Limb (tissue), 2 donors: ENCODE measurements around the gene KRT3.
"Not testable (repeated sequence)": the region's sequence is repeated elsewhere in the genome, so short reads cannot be mapped to it uniquely, and the experiment has no call there.

Source experiments
- DNase-seq, 2 donors: peaks; one replicate each; pipeline ENCODE4 v3.0.0-alpha.2; 2016; ENCODE audit errors: extremely low spot score in 2 of 2

Gene KRT3

DNA sequence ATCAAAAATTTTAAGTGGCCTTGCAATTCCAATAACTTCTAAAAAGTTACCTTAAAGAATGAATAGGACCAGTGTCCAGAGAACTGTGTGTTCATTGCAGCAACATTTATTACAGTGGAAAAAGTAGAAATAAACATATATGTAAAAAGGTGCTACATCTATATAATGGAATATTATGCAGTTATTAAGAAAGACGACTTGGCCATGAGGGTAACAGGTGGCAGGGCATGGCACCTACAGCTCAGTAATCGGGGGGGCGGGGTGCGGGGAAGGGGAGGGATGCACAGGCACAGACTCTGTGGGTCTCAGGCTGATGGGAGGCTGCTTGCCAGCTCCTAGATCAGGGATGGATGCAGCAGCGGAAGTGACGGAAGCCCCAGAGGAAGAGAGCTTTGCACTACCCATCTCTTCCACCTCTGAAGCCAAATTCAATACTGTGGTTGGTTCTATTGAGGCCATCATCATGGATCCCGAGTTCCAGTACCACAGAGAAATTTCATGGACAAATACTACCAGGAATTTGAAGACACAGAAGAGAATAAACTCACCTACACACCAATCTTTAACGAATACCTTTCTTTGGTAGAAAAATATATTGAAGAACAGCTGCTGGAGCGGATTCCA lies 32.8 kb downstream of the KRT3 start:
- no peak for DNase-seq

DNA sequence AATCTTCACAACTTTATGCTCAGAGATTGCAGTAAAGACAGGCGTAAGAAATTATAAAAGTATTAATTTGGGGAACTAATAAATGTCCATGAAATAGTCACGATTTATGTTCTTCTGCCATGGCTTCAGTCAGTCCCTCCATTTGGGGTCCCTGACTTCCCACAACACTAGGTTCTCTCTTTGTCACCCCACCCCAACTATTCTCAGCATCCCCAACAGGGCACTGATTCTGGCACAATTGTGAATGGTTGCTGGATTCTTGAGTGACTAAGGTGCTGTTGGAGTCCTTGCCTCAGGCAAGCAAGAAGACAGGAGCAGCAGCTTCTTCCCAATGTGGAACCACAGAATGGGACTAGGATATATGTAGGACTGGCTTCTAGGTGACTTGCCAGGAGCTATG lies 34.1 kb downstream of the KRT3 start:
- no peak for DNase-seq

DNA sequence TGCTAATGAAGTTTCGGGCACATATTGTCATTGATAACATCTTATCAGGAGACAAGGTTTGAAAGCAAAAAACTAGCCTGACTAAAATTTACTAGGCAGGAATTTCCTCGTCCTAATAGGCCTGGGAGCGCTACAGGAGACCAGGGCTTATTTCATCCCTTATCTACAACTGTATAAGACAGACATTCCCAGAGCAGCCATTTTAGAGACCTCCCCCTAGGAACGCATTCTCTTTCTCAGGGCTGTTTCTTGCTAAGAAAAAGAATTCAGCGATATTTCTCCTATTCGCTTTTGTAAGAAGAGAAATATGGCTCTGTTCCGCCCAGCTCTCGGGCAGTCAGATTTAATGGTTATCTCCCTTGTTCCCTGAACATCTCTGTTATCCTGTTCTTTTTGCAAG lies 34.7 kb downstream of the KRT3 start:
- not testable (repeated sequence) for DNase-seq

DNA sequence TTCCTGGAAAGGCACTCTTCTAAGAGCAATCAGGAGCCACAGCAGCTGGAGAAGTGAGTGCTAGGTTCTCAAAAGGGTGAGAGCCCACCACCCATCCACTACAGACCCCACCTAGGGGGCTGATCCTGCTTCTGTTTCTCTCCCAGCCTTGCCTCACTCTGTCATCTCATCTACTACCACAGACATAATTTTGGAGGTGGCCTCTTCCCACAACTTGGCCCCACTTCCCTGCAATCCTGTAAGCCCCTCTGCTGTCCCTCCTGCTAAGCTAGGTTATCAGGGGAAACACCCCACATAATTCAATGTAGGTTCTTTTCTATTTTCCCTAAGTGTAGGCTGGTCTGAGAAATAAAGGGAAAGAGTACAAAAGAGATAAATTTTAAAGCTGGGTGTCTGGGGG lies 35.3 kb downstream of the KRT3 start:
- DNase-seq, result no peak

DNA sequence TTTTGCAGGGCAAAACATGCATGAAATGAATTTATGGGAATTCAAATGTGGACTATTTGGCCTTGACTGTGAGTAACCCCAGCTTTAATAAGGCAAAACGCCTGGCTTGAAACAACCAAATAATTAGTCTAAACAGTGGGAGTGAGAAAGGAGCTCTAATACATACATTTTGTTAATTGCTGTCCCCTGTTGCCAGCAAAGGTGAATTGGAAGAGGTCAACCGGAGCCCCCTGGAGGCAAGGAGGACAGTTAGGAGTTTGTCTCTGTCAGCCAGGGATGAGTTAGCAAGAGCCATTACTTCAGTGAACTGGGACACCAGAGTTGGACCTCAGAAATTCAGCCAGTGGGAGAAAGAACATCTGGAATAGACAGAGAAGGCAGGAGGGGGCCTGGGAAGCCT lies 36.2 kb downstream of the KRT3 start:
- no peak for DNase-seq

DNA sequence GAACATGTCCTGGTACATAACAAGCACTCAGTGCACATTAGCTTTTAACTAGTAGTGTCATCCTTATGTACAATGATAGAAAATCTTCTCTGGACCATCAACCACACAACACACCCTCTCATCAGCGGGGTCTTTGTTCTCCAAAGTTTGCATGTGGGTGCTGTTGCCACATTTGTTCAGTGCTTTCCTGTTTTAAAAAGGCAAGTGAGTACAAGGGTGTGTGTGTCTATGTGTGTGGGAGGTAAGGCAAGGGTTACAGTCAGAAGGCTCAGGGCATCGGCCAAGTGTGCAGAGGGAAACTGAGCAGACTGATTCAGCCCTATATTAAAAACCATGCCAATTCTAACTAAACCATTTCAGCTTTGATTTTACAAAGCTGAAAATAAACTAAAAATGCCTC lies 36.7 kb downstream of the KRT3 start:
- DNase-seq, result no peak

DNA sequence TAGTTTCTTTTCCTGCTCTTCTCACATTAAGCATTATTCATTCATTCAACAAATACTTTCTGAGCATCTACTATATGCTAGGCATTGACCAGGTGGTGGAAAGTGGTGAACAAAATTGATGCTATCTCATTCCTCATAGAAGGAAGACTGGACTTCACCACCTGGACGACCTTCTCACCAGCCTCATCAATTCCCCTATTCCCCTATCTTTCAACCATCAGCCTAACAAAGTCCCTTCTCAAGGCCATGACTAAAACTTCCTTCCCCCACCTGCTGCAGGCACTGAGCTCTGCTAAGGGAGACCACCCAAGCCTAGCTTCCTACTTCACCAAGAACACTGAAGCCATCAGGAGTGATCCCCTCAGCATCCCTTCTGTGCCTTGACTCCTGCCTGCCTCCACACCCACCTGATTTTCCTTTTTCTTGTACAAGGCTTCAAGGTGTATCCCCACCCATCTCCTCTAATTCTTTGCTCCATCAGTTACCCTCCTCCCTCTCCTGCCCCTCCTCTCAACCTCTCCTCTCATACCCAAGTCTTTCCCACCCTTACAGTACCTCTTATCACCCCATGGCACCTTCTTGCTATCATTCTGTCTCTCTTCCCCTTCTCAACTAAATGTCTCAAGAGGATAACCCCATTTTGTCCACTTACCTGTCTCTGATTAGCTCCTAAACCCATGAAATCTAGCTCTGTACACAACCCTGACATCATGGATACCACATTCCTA lies 38.3 kb downstream of the KRT3 start:
- no peak for DNase-seq

DNA sequence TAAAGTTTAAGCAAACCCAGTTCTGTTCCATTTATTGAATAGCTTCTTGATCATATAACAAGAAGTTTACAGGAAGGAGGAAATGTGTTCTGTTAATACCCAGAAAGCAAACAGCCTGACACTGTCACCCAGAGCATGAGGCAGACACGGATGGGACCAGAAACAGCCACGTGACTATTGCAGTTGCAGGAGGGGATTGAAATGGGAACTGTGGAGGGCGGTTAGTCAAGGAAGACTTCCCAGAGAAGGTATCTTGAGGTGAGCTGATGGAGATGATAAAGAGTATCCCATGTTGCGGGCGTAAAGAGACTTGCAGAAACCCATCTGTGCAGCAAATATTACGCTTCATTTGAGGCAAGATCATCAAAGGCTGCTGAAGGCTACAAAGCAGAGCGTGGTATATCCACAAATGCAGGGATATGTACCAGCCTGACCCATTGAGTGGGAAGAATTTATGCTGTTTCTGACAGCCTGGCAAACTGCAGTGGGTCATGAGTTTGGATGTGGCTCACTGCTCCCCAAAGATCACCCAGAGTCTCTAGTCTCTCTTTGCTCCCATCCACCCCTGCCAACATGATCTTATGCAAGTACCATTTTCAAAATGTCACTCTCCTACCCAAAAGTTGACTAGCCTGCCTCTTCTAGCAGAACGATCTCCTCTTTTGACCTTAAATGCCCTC lies 39.5 kb downstream of the KRT3 start:
- no peak for DNase-seq

DNA sequence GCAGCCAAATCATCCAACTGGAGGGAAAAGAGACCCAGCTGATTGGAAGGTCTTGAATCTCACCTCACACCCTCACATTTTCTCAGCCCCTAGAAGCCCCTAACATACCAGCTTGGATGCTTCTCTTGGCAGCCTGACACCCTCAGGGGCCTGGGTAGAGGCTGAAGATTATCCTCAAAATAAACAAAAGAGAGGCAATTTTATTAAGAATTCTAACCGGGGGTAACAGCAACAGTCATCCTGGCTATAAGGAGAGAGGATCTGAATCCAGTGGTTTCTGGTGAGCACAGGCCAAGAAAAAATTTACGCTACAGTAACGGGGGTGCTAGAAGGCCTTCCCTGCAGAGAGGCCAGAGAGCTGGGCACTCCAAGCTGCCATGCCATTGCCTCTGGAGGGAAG lies 40.4 kb downstream of the KRT3 start:
- no peak for DNase-seq

DNA sequence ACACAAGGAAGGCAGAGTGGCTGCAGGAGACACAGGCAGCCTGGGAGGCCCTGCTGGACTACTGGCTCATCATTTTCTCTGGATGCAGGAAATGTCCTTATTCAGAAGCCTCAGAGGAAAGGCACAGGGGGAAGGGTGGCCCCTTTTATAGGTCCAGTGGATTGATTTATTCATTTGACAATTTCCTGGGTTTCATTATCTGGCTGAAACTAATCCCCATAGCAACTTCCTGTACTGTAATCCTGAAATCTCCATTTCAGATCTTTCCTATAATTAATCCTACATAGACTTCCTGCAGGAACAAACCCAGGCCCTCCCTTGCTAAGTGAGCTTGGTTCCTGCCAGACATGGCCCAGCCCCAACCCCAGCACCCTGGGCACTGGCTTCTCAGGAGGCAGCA lies 41.8 kb downstream of the KRT3 start:
- no peak for DNase-seq

DNA sequence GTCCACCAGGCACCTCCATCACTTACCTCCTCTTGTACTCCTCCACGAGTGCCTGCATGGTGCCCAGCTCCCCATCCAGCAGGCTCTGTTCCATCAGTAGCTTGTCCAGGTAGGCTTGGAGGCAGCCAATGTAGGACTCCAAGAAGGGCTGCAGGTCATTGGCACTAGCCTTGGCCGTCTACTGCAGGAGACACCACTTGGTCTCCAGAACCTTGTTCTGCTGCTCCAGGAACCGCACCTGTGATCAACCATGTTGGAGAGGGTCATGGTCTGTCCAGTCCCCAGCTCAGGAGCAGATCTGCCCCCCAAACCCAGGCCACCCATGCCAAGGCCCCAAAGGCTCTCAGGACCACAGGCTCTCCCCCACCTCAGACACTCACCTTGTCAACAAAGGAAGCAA lies 42.6 kb downstream of the KRT3 start:
- DNase-seq, result no peak

DNA sequence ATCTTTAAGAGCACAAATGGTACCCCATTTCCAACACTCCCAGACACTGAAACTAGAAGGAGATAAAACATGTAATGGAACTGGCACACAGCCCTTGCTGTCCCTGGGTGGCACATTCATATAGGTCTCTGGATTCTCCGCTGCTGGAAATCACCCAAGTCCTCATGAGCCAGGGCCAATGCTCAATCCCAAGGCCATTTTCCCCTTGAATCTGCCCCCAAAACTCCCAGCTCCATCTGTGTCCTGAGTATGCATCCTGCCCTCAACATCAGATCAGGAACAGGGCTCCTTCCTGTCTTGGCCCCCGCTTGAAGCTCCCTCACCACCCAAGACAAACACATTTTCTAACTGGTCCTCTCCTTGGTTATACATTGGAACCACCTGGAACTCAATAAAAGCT lies 43.4 kb downstream of the KRT3 start:
- no peak for DNase-seq

DNA sequence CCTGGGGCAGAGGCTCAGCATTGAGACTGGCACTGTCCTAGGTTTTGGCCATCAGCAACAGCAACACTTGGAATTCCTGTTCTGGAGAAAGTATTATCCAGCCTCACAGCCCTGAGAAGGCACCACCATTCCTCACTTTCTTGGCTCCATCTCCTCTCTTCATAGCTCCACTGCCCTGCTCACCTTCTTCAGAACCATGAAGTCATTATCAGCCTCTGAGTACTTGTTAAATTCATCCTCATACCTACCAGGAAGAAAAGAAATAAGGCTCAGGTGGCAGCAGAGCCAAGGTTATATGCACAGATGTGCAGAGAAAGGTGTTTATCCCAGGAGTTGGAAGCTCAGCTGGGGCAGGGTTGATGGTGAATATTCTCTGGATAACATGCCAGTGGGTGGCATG lies 44.1 kb downstream of the KRT3 start:
- DNase-seq, result no peak

DNA sequence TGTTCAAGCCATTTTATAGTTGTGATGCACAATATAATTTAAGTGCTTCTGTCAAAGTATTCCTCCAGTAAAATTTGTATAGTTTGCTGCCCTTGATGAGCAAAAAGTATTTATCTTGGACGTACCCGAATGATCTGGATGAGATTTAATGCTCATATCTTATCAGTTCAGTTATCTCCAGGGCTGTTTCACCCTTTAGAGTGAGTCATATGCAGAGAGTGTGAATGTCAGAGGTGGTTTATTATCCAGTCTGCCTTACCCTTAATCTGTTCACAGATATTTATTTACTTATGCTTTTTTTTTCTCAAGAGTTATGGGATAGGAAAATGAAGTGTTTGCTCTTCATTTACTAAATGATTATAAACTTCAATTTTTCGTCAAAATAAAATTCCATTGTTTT lies 45.4 kb downstream of the KRT3 start:
- not testable (repeated sequence) for DNase-seq

DNA sequence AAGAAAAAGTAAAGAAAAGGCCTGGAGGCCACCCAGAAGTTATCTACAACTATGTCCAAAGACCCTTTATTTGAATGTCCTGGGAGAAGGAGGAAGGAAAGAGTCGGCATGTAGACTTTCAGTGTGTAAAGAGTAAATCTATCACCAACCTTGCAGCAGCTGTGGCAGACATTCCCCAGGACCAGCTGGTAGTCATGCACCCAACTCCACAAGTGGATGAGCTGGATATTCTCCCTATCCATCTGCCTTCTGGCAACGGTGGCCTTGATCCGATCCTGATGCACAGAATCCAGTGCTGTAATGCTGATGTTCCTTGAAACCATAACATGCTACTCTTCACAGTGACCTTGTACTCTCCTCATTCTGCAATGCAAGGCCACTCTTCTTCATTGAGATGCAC lies 46.1 kb downstream of the KRT3 start:
- DNase-seq, result no peak

DNA sequence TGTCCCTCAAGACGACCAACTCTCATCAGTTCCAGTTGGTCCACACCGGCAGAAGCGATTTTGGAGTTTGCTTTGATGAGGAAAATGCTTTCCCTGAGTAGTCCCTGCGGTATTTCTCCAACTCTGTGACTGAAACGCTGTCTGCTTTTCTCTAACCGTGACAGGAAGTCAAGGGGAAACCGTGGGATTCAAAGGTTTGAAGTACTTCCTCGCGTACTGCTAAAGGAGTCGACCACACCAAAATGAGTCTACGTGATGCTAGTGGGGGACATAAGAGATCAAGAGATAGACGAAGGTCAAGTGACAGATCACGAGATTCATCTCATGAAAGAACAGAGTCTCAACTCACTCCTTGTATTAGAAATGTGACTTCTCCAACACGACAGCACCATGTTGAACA lies 47.3 kb downstream of the KRT3 start:
- no peak for DNase-seq

DNA sequence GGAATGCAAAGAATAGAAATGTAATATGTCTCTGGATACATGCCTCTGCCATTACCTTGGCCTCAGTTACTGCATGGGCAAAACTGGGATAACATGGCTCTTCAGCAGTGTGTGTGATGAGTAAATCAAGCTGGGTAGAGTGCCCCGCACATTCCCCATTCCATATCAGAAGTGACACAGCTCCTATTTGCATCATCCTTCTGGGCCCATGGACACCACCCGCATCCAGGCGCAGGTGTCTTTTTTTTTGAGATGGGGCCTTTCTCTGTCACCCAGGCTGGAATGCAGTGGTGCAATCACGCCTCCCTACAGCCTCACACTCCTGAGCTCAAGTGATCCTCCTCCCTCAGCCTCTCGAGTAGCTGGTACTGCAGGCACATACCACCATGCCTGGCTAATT lies 50.4 kb downstream of the KRT3 start:
- no peak for DNase-seq

DNA sequence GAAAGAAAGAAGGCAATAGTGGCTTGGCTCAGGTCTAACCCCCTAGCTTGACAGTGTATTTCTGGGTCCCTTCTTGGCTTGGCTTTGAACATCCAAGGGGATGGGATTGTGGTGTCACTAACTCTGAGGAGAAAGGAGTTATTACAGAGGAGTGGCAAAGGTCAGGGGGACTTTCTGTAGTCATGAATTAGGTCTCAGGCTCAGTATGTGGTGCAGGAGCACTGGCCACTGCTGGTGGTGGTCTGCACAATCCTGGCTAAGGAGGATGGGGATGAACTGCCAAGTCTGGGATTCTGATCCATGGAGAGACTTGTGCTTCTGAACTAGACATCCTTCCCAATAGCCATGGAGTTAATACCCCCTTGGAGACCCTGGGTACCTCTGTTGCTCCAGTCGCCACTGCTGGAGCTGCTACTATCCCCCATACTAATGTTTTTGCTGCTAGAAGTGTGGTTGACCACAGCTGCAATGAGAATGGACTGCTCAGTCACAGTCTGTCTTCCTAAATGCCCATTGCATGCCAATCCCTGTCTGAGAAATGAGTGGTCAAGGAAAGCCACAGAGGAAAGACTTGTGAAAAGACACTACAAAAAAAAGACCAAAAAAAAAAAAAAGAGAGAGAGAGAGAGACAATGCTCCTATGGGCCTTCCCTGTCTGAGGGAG lies 51.3 kb downstream of the KRT3 start:
- no peak for DNase-seq

DNA sequence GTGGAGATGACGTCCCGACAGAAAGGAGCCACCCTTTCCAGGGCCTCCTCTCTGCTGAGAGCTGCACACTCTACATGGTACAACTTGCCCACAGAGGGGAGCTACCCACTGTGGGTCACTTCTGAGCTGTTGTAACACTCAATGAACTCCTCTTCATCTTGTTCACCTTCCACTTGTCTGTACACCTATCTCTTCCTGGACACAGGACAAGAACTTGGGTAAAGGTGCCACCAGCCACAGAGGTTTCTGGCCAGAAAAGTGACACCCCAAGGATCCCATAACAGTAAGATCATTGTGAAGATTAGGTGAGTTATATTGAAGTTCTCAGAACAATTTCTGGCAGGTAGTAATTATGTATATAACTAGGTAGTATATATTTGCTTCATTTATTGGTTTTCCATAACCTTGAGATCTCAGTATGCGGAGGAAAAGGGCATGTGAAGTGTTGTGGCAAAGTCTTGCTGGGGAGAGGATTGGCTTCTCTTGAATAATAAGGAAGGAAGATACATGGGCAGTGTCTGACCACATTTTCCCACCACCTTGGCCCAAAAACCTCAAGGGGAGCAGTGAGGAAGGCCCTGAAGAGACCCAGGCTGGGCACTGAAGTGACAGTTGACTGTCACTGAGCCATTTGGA lies 53.0 kb downstream of the KRT3 start:
- DNase-seq, result no peak

DNA sequence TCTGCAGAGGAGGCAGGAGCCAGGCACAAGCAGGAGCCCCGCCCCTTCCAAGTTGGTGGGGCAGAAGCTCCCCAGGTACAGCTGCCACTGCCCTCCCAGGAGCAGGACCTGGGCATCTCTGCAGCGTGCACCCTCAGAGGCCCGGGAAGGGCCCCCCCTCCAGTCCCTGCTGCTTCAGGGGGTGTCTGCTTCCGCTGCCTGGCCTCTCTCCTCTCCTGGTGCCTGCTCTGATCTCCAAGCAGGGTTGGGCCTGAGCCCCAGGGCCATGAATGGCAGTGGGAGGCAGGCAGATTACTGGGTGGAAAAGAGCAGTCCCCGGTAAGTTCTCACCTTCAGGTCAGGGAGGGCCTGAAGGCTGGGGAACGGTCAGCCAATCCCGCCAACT lies 53.7 kb downstream of the KRT3 start:
- no peak for DNase-seq

DNA sequence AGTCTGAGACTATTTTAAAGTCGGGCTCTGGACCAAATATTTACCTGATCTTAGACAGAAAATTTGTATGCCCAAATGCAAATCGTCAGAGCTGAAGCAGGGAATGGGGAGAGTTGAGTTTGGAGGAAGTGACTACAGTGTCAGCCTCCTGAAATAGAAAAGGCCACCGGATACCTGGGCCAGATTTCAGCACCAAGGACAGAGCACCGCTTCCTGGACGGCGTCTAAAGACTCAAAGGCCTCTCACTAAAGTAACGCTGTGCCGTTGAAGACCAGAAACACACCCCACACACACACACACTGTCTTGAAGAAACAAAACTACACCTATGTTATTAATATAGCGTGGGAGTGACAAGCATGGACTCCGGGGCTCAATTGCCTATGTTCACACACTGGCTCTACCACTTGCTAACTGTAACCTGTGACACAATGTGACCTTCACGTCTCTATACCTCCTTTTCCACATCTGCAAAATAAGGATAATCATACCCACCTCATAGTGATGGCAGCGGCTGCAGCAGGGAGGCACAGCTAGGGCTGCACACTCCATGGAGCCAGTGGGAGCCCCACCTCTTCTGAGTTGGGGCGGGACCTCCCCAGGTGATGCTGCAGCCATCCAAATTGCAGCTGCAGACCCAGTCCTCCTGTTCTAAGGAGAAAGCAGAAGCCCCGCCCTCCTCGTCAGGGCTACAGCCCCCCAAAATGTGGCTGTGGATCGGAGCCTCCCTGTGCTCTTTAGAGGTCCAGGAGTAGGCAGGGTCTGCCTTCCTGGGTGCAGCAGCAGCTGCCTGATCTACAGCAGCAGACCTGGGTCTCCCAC lies 54.3 kb downstream of the KRT3 start:
- peak; percentile 66 to 81 for DNase-seq
